ENCODE results near the gene CSNK1G2.
"Not testable (repeated sequence)": the region's sequence is repeated elsewhere in the genome, so short reads cannot be mapped to it uniquely, and the experiment has no call there.

CSNK1G2 gene

GRCh38 chr19:1985588-1986356 is 44.8 kb downstream of the CSNK1G2 start:
- Histone ChIP-seq H3K27ac (ENCODE audit: low read depth, low read length) (no peak overlapping the region), H3K27me3 (ENCODE audit: insufficient read depth, low read length) (no peaks in the 10 kb centered on the region), H3K4ac (ENCODE audit: low read depth, low read length) (no peak overlapping the region), H2BK12ac (ENCODE audit: low read length) (no peak overlapping the region), H3K14ac (ENCODE audit: low read length) (no peak overlapping the region), H4K8ac (ENCODE audit: low read depth, low read length) (no peak overlapping the region), H2AK5ac (ENCODE audit: low read length) (no peak overlapping the region), H3K36me3 (ENCODE audit: control insufficient read depth in 1 of 2, insufficient read depth in 2 of 2, low read length in 2 of 2) (peaks cover 76 to 81% of the 10 kb centered on the region in 2 experiments), H3K79me1 (ENCODE audit: low read length) (no peaks in the 10 kb centered on the region), H4K91ac (ENCODE audit: low read depth, low read length) (no peak overlapping the region), H2BK120ac (ENCODE audit: insufficient read depth, low read length, poor library complexity) (no peak overlapping the region), H4K12ac (ENCODE audit: low read depth, low read length) (no peak overlapping the region), H3K4me3 (ENCODE audit: low read depth, low read length) (no peak overlapping the region), H3K4me2 (ENCODE audit: low read length) (no peak overlapping the region), H2AFZ (ENCODE audit: insufficient read depth, low read length, poor library complexity) (no peak overlapping the region), H3K18ac (ENCODE audit: low read length) (no peak overlapping the region), H3K23ac (ENCODE audit: low read length) (no peak overlapping the region), H2BK5ac (ENCODE audit: low read depth, low read length, poor library complexity) (no peak overlapping the region), H3K9ac (ENCODE audit: low read length) (no peak overlapping the region), H3K4me1 (ENCODE audit: control insufficient read depth in 1 of 2, insufficient read depth in 2 of 2, low read length in 2 of 2) (peaks cover 0 to 2% of the 10 kb centered on the region in 2 experiments), H3K79me2 (ENCODE audit: control insufficient read depth, insufficient read depth, low read length, poor library complexity) (no peaks in the 10 kb centered on the region), H3K9me3 (ENCODE audit: insufficient read depth, low read depth, low read length) (no peaks in the 10 kb centered on the region)
- peak in 1 of 2 donors; percentile 30 for DNase-seq
- no CpG with 5 or more reads among the region's 44 CpGs for WGBS (ENCODE audit: extremely low coverage, insufficient coverage, insufficient read length)

- Histone ChIP-seq H3K4me3 (ENCODE audit: low read depth, low read length) (no peak overlapping the region), H3K18ac (ENCODE audit: low read length) (no peak overlapping the region), H4K91ac (ENCODE audit: low read depth, low read length) (no peak overlapping the region), H2BK12ac (ENCODE audit: low read length) (no peak overlapping the region), H3K36me3 (ENCODE audit: control insufficient read depth in 1 of 2, insufficient read depth in 2 of 2, low read length in 2 of 2) (peaks cover 73 to 79% of the 10 kb centered on the region in 2 experiments), H4K12ac (ENCODE audit: low read depth, low read length) (no peak overlapping the region), H3K79me1 (ENCODE audit: low read length) (no peaks in the 10 kb centered on the region), H3K4ac (ENCODE audit: low read depth, low read length) (no peak overlapping the region), H3K4me2 (ENCODE audit: low read length) (no peak overlapping the region), H3K27ac (ENCODE audit: low read depth, low read length) (no peak overlapping the region), H3K4me1 (ENCODE audit: control insufficient read depth in 1 of 2, insufficient read depth in 2 of 2, low read length in 2 of 2) (peaks cover 0 to 2% of the 10 kb centered on the region in 2 experiments), H3K79me2 (ENCODE audit: control insufficient read depth, insufficient read depth, low read length, poor library complexity) (no peaks in the 10 kb centered on the region), H3K27me3 (ENCODE audit: insufficient read depth, low read length) (no peaks in the 10 kb centered on the region), H3K23ac (ENCODE audit: low read length) (no peak overlapping the region), H2AFZ (ENCODE audit: insufficient read depth, low read length, poor library complexity) (no peak overlapping the region), H2BK5ac (ENCODE audit: low read depth, low read length, poor library complexity) (no peak overlapping the region), H4K8ac (ENCODE audit: low read depth, low read length) (no peak overlapping the region), H3K9me3 (ENCODE audit: insufficient read depth, low read depth, low read length) (no peaks in the 10 kb centered on the region), H2BK120ac (ENCODE audit: insufficient read depth, low read length, poor library complexity) (no peak overlapping the region), H2AK5ac (ENCODE audit: low read length) (no peak overlapping the region), H3K9ac (ENCODE audit: low read length) (no peak overlapping the region), H3K14ac (ENCODE audit: low read length) (no peak overlapping the region)
- no peak for DNase-seq
- WGBS (ENCODE audit: extremely low coverage, insufficient coverage, insufficient read length): no CpG with 5 or more reads among the region's 42 CpGs
These were observed 45.6 kb downstream of the CSNK1G2 start for GRCh38 chr19:1986357-1987162.

GRCh38 chr19:1987197-1988187 is 46.5 kb downstream of the CSNK1G2 start:
- Histone ChIP-seq H3K14ac (ENCODE audit: low read length) (no peak overlapping the region), H2AFZ (ENCODE audit: insufficient read depth, low read length, poor library complexity) (no peak overlapping the region), H3K27ac (ENCODE audit: low read depth, low read length) (no peak overlapping the region), H4K12ac (ENCODE audit: low read depth, low read length) (no peak overlapping the region), H2BK120ac (ENCODE audit: insufficient read depth, low read length, poor library complexity) (no peak overlapping the region), H3K27me3 (ENCODE audit: insufficient read depth, low read length) (no peaks in the 10 kb centered on the region), H3K4me1 (ENCODE audit: control insufficient read depth in 1 of 2, insufficient read depth in 2 of 2, low read length in 2 of 2) (peaks cover 0 to 2% of the 10 kb centered on the region in 2 experiments), H3K18ac (ENCODE audit: low read length) (no peak overlapping the region), H3K9me3 (ENCODE audit: insufficient read depth, low read depth, low read length) (no peaks in the 10 kb centered on the region), H2AK5ac (ENCODE audit: low read length) (no peak overlapping the region), H3K4me2 (ENCODE audit: low read length) (no peak overlapping the region), H4K91ac (ENCODE audit: low read depth, low read length) (no peak overlapping the region), H3K79me2 (ENCODE audit: control insufficient read depth, insufficient read depth, low read length, poor library complexity) (no peaks in the 10 kb centered on the region), H2BK12ac (ENCODE audit: low read length) (no peak overlapping the region), H3K9ac (ENCODE audit: low read length) (no peak overlapping the region), H3K4me3 (ENCODE audit: low read depth, low read length) (no peak overlapping the region), H3K79me1 (ENCODE audit: low read length) (no peaks in the 10 kb centered on the region), H2BK5ac (ENCODE audit: low read depth, low read length, poor library complexity) (no peak overlapping the region), H3K36me3 (ENCODE audit: control insufficient read depth in 1 of 2, insufficient read depth in 2 of 2, low read length in 2 of 2) (peaks cover 66 to 71% of the 10 kb centered on the region in 2 experiments), H3K4ac (ENCODE audit: low read depth, low read length) (no peak overlapping the region), H4K8ac (ENCODE audit: low read depth, low read length) (no peak overlapping the region), H3K23ac (ENCODE audit: low read length) (no peak overlapping the region)
- WGBS (ENCODE audit: extremely low coverage, insufficient coverage, insufficient read length): no CpG with 5 or more reads among the region's 42 CpGs
- DNase-seq: no peak

- H2BK120ac ChIP-seq (ENCODE audit: insufficient read depth, low read length, poor library complexity); H3K27ac ChIP-seq (ENCODE audit: low read depth, low read length); H2AFZ ChIP-seq (ENCODE audit: insufficient read depth, low read length, poor library complexity); H3K27me3 ChIP-seq (ENCODE audit: insufficient read depth, low read length); H3K4me3 ChIP-seq (ENCODE audit: low read depth, low read length); H3K4ac ChIP-seq (ENCODE audit: low read depth, low read length); H3K4me1 ChIP-seq (ENCODE audit: control insufficient read depth in 1 of 2, insufficient read depth in 2 of 2, low read length in 2 of 2); H3K4me2 ChIP-seq (ENCODE audit: low read length); H4K91ac ChIP-seq (ENCODE audit: low read depth, low read length); H3K9ac ChIP-seq (ENCODE audit: low read length); H3K79me2 ChIP-seq (ENCODE audit: control insufficient read depth, insufficient read depth, low read length, poor library complexity); H3K18ac ChIP-seq (ENCODE audit: low read length); H3K9me3 ChIP-seq (ENCODE audit: insufficient read depth, low read depth, low read length); H4K8ac ChIP-seq (ENCODE audit: low read depth, low read length); H2BK12ac ChIP-seq (ENCODE audit: low read length); H2AK5ac ChIP-seq (ENCODE audit: low read length); H3K14ac ChIP-seq (ENCODE audit: low read length); H3K23ac ChIP-seq (ENCODE audit: low read length); H4K12ac ChIP-seq (ENCODE audit: low read depth, low read length); H2BK5ac ChIP-seq (ENCODE audit: low read depth, low read length, poor library complexity); H3K79me1 ChIP-seq (ENCODE audit: low read length): not testable (repeated sequence)
- no CpG with 5 or more reads among the region's 10 CpGs for WGBS (ENCODE audit: extremely low coverage, insufficient coverage, insufficient read length)
- H3K36me3 ChIP-seq (ENCODE audit: control insufficient read depth in 1 of 2, insufficient read depth in 2 of 2, low read length in 2 of 2): peaks cover 66 to 72% of the 10 kb centered on the region in 2 experiments
- DNase-seq: peak; percentile 25 to 51
These were observed 47.5 kb downstream of the CSNK1G2 start for GRCh38 chr19:1988464-1988863.
